NCI-H1048 (cell line): ENCODE data around the gene LRRTM4.
"Not testable (repeated sequence)": the region's sequence is repeated elsewhere in the genome, so short reads cannot be mapped to it uniquely, and the experiment has no call there.

Experiments
- DNase-seq: peaks from one replicate; lab custom pipeline; 2025; lab: John Stamatoyannopoulos, UW

Gene LRRTM4

GRCh38 chr2:76737607-76738006 lies 784.6 kb downstream of the LRRTM4 start:
- no peak for DNase-seq

- no peak for DNase-seq
Observed at GRCh38 chr2:76733736-76734135, 788.4 kb downstream of the LRRTM4 start.

- DNase-seq, result no peak
Observed at GRCh38 chr2:76731157-76731556, 791.0 kb downstream of the LRRTM4 start.

GRCh38 chr2:76730021-76730420 lies 792.2 kb downstream of the LRRTM4 start:
- DNase-seq, result no peak

GRCh38 chr2:76721226-76721625 lies 801.0 kb downstream of the LRRTM4 start:
- DNase-seq, result no peak

GRCh38 chr2:76713312-76713711 lies 808.9 kb downstream of the LRRTM4 start:
- no peak for DNase-seq

- no peak for DNase-seq
Observed at GRCh38 chr2:76711490-76711889, 810.7 kb downstream of the LRRTM4 start.

- no peak for DNase-seq
Observed at GRCh38 chr2:76700894-76701293, 821.3 kb downstream of the LRRTM4 start.

GRCh38 chr2:76697998-76698713 lies 824.0 kb downstream of the LRRTM4 start:
- not testable (repeated sequence) for DNase-seq
